T-helper 2 cell treated with Interferon-gamma antibody and Interleukin-4, amounts not matched to agents 100 ng/mL and 5 ng/mL, for 36 hours (primary cell): Measurements from ENCODE around the gene FHL5. TPM values are rescaled to one million over a fixed set of nuclear protein-coding genes. Genes with fewer than 3 reads are reported as not detected.
"Not testable (repeated sequence)": the region's sequence is repeated elsewhere in the genome, so short reads cannot be mapped to it uniquely, and the experiment has no call there.

Experiments used
- intact Hi-C: fragments of 100-400 bp; cut with micrococcal nuclease; formaldehyde crosslinking; loops from one replicate; pipeline ENCODE4 v1.15.1; 2023
- total RNA-seq: library from RNA; stranded (reverse); gene quantifications from 2 replicates; pipeline ENCODE4 v1.2.3, GENCODE V29; 2022

Gene FHL5
- total RNA-seq, 1 donor from 2014 or later = not detected

GRCh38 chr6:96608074-96608473 is 45.1 kb downstream of the FHL5 start:
- intact Hi-C loops = no loop called here

- intact Hi-C loops = no loop called here
These were observed 47.1 kb downstream of the FHL5 start for GRCh38 chr6:96610019-96610418.

- intact Hi-C loops = no loop called here
These were observed 48.5 kb downstream of the FHL5 start for GRCh38 chr6:96611342-96611991.

DNA sequence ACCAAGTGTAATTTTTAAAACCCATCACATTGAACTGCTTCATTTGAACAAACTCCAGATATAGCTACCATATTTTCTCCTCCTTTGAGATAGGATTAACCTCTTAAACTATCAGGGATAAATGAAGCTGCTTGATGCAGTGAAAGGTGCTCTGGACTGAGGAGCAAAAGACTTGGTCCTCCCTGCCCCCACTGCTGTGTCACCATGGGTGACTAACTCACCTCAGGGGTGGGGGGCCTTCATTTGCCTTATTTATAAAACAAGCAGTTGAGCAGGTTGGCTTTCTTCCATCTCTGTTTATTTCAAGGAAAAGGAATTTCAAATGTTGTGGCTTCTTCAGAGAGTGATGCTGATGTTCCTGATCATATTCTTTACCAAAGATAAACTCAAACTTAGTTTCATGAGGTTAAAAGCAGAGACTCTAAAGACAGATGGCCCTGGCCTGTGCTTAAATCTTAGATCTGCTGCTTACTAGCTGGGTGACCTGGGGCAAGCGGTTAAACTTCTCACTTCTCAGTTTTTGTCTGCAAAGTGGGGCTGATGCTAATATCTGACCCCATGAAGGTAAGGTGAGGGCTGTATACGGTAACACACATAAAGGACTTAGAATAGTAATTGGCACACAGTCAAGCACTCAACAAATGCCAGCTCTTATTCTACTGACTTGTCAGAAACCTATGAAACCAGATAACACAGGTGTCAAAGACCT is 50.5 kb downstream of the FHL5 start:
- intact Hi-C loops = no loop called here

GRCh38 chr6:96620851-96621250 is 57.9 kb downstream of the FHL5 start:
- intact Hi-C loops = no loop called here

GRCh38 chr6:96621983-96622382 is 59.1 kb downstream of the FHL5 start:
- intact Hi-C loops = no loop called here

GRCh38 chr6:96624957-96625356 is 62.0 kb downstream of the FHL5 start:
- intact Hi-C loops = loop anchor here (5.0 kb wide), 1 partner anchor 767 kb away; no protein-coding TSS in a partner anchor

GRCh38 chr6:96626759-96627364 is 63.9 kb downstream of the FHL5 start:
- intact Hi-C loops = loop anchor here (1.0 to 5.0 kb wide), 3 partner anchors 270 to 765 kb away; partner anchors contain the start of gene NDUFAF4

DNA sequence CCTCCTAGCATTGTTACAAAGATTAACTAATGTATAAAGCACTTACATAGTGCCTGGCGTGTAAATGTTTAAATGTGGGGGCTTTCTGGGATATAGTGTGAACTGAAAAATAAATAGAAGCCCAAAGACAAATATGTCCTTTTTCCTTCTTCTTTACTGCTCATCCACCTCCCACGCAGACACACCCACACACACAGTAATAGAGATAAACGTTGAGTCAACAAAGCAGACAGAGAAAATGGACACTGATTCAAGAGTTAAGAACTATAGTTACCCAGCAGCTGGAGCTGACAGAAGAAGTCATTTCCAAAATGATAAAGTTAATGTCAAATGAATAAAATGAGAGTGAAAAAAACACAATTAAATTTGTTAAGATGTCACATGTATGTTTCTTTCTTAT is 68.3 kb downstream of the FHL5 start:
- intact Hi-C loops = no loop called here

- intact Hi-C loops = not testable (repeated sequence)
These were observed 75.1 kb downstream of the FHL5 start for GRCh38 chr6:96637979-96638378.

GRCh38 chr6:96645106-96645505 is 82.2 kb downstream of the FHL5 start:
- intact Hi-C loops = no loop called here

DNA sequence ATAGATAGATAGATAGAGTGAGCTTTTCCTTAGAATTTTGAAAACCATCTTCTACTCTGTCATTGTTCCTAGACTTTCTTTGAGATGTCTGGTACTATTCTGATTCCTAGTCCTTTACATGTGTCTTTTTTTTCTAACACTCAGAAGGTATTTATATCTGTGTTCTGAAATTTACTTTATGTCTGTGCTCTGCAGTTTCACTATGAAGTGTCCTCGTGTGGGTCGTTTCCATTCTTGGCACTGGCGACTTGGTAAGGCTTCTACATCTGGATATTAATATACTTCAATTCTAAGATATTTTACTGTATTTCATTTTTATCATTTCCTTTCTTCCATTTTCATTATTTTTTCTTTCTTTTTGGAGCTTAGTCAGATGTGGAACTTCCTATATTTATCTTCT is 87.0 kb downstream of the FHL5 start:
- intact Hi-C loops = no loop called here

GRCh38 chr6:96651816-96652215 is 88.9 kb downstream of the FHL5 start:
- intact Hi-C loops = no loop called here

DNA sequence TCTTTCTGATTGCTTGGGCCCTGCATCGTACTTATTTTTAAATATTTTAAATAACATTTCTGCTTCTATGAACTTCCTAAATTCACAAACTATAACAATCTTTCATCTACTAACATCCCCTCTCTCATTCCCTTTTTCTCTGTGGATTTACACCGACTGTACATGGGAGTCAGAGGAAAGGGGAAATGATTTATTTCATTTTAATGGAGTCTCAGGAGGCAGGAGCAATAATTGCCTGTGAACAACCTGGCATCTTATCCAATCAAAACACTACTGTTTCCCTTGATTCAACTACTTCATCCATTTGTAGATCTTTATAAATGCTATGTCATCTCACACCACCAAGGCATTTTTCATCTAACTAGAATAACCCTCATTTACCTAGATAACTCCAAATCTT is 89.6 kb downstream of the FHL5 start:
- intact Hi-C loops = no loop called here

GRCh38 chr6:96653181-96653580 is 90.3 kb downstream of the FHL5 start:
- intact Hi-C loops = no loop called here

GRCh38 chr6:96656567-96656966 is 93.6 kb downstream of the FHL5 start:
- intact Hi-C loops = no loop called here

GRCh38 chr6:96657344-96657743 is 94.4 kb downstream of the FHL5 start:
- intact Hi-C loops = no loop called here

GRCh38 chr6:96659084-96659845 is 96.3 kb downstream of the FHL5 start:
- intact Hi-C loops = no loop called here
